Panc1 (cell line): ENCODE measurements around the gene MACROD2. TPM values are rescaled to one million over a fixed set of nuclear protein-coding genes. Genes with fewer than 3 reads are reported as not detected.

Source experiments
- ATAC-seq: fragments of 200-7000 bp; cut with Tn5 transposase; 2 replicates; pipeline ENCODE4 v1.9.1; 2020; ENCODE audit warnings: mild to moderate bottlenecking, moderate library complexity
- BruUV-seq: library from RNA; stranded (reverse); fragments of 400-500 nt; replicated peaks from 2 replicates; lab custom pipeline; 2021; lab: Mats Ljungman, UMichigan
- CTCF ChIA-PET: fragments of 300-600 bp; sonication (Branson Sonifier 250); formaldehyde crosslinking; loops from one replicate; lab custom pipeline; 2022; ENCODE audit warnings: antibody characterized with exemption; lab: Charles Lee
- POLR2A ChIA-PET: fragments of 300-600 bp; sonication (Branson Sonifier 250); formaldehyde crosslinking; loops from one replicate; lab custom pipeline; 2022; ENCODE audit warnings: antibody characterized with exemption; lab: Charles Lee
- DNase-seq: peaks from one replicate; pipeline ENCODE4 v3.0.0-alpha.2; 2010; ENCODE audit warnings: low read depth, low spot score
- H3K27ac ChIP-seq: 2 replicates; pipeline ENCODE4 v1.5.1; 2011; ENCODE audit warnings: mild to moderate bottlenecking, low read length, inconsistent platforms
- H3K27me3 ChIP-seq: fragments of 200-500 bp; sonication (Bioruptor generic); 2 replicates; pipeline ENCODE4 v1.6.0; 2014; ENCODE audit warnings: low read length, inconsistent platforms; ENCODE audit not compliant: control insufficient read depth, insufficient read depth
- H3K36me3 ChIP-seq: fragments of 200-500 bp; sonication (Bioruptor generic); 2 replicates; pipeline ENCODE4 v1.5.1; 2014; ENCODE audit warnings: inconsistent platforms, mild to moderate bottlenecking, low read length, moderate library complexity; ENCODE audit not compliant: control insufficient read depth, insufficient read depth
- H3K4me1 ChIP-seq: 2 replicates; pipeline ENCODE4 v1.5.1; 2011; ENCODE audit warnings: inconsistent platforms, mild to moderate bottlenecking, low read length, moderate library complexity; ENCODE audit not compliant: control insufficient read depth, insufficient read depth
- H3K4me3 ChIP-seq, 2 experiments: 2 replicates each; pipeline ENCODE4 v1.5.1; 2011 to 2012; ENCODE audit warnings: low read depth in 2 of 2, low read length in 2 of 2, mild to moderate bottlenecking in 2 of 2, inconsistent platforms in 1 of 2, moderate library complexity in 1 of 2
- H3K9me3 ChIP-seq: fragments of 200-500 bp; sonication (Bioruptor generic); 2 replicates; pipeline ENCODE4 v1.5.1; 2014; ENCODE audit warnings: low read depth, mild to moderate bottlenecking, inconsistent platforms, low read length, moderate library complexity; ENCODE audit not compliant: control insufficient read depth, insufficient read depth
- POLR2AphosphoS5 ChIP-seq: IDR thresholded peaks from 2 replicates; pipeline ENCODE4 v1.6.1; 2012; ENCODE audit warnings: mild to moderate bottlenecking, low read depth, low read length, moderate library complexity
- SIN3A ChIP-seq: IDR thresholded peaks from 2 replicates; pipeline ENCODE4 v1.6.1; 2012; ENCODE audit warnings: low read depth, mild to moderate bottlenecking, low read length, moderate library complexity, borderline replicate concordance; ENCODE audit not compliant: insufficient read depth
- TCF7L2 ChIP-seq: IDR thresholded peaks from 2 replicates; pipeline ENCODE4 v1.6.1; 2011; ENCODE audit warnings: mild to moderate bottlenecking, low read depth, low read length, inconsistent platforms
- in situ Hi-C: cut with HindIII; loops from 2 replicates; pipeline ENCODE4 v1.10.0; 2016; ENCODE audit warnings: low sequenced_read_pairs, low pct_unique_long_range_greater_than_20kb
- intact Hi-C: fragments of 100-400 bp; cut with micrococcal nuclease; formaldehyde crosslinking; loops from one replicate; pipeline ENCODE4 v1.10.0; 2022; ENCODE audit not compliant: unreplicated experiment
- total RNA-seq: library from RNA; stranded (reverse); gene quantifications from one replicate; pipeline ENCODE4 v1.2.1, GENCODE V29; 2021; ENCODE audit not compliant: unreplicated experiment
- TF ChIP-seq, protein P1 (sequence below): fragments of 450-650 bp; IDR thresholded peaks from 2 replicates; pipeline ENCODE4 v1.5.1; 2017; ENCODE audit warnings: mild to moderate bottlenecking
- TF ChIP-seq, protein P2 (sequence below), 2 experiments: IDR thresholded peaks; 2 replicates each; pipeline ENCODE4 v1.6.1; 2011 to 2012; ENCODE audit warnings: low read depth in 2 of 2, control low read depth in 1 of 2, low read length in 1 of 2, mild to moderate bottlenecking in 1 of 2, moderate library complexity in 1 of 2; ENCODE audit not compliant: insufficient read depth in 1 of 2

The MACROD2 gene
- total RNA-seq, 1 experiment from 2014 or later: 1.2 TPM

GRCh38 chr20:15865553-15865952 lies 1870.2 kb downstream of the MACROD2 start:
- no TSS peak for BruUV-seq
- ChIA-PET POLR2A (no interaction called here), CTCF (no interaction called here)
- H3K36me3 ChIP-seq: no peaks in the 10 kb centered on the region
- ATAC-seq (no peak), DNase-seq (no peak)
- intact Hi-C loops: no loop called here
- H3K4me1 ChIP-seq: no peaks in the 10 kb centered on the region
- no peak overlapping the region for H3K4me3 ChIP-seq
- no peak for TF ChIP-seq TCF7L2
- no peak for TF ChIP-seq POLR2AphosphoS5
- TF ChIP-seq SIN3A: no peak
- TF ChIP-seq, protein P1, sequence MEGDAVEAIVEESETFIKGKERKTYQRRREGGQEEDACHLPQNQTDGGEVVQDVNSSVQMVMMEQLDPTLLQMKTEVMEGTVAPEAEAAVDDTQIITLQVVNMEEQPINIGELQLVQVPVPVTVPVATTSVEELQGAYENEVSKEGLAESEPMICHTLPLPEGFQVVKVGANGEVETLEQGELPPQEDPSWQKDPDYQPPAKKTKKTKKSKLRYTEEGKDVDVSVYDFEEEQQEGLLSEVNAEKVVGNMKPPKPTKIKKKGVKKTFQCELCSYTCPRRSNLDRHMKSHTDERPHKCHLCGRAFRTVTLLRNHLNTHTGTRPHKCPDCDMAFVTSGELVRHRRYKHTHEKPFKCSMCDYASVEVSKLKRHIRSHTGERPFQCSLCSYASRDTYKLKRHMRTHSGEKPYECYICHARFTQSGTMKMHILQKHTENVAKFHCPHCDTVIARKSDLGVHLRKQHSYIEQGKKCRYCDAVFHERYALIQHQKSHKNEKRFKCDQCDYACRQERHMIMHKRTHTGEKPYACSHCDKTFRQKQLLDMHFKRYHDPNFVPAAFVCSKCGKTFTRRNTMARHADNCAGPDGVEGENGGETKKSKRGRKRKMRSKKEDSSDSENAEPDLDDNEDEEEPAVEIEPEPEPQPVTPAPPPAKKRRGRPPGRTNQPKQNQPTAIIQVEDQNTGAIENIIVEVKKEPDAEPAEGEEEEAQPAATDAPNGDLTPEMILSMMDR: no peak
- TF ChIP-seq, protein P2, sequence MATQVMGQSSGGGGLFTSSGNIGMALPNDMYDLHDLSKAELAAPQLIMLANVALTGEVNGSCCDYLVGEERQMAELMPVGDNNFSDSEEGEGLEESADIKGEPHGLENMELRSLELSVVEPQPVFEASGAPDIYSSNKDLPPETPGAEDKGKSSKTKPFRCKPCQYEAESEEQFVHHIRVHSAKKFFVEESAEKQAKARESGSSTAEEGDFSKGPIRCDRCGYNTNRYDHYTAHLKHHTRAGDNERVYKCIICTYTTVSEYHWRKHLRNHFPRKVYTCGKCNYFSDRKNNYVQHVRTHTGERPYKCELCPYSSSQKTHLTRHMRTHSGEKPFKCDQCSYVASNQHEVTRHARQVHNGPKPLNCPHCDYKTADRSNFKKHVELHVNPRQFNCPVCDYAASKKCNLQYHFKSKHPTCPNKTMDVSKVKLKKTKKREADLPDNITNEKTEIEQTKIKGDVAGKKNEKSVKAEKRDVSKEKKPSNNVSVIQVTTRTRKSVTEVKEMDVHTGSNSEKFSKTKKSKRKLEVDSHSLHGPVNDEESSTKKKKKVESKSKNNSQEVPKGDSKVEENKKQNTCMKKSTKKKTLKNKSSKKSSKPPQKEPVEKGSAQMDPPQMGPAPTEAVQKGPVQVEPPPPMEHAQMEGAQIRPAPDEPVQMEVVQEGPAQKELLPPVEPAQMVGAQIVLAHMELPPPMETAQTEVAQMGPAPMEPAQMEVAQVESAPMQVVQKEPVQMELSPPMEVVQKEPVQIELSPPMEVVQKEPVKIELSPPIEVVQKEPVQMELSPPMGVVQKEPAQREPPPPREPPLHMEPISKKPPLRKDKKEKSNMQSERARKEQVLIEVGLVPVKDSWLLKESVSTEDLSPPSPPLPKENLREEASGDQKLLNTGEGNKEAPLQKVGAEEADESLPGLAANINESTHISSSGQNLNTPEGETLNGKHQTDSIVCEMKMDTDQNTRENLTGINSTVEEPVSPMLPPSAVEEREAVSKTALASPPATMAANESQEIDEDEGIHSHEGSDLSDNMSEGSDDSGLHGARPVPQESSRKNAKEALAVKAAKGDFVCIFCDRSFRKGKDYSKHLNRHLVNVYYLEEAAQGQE (IDR thresholded peaks at IDR 0.05; ENCODE audit: insufficient read depth in 1 of 2, low read depth in 2 of 2, low read length in 1 of 2): no peak
- no peaks in the 10 kb centered on the region for H3K27me3 ChIP-seq
- H3K9me3 ChIP-seq: no peaks in the 10 kb centered on the region
- no peak overlapping the region for H3K27ac ChIP-seq
- in situ Hi-C loops: no loop called here

- H3K9me3 ChIP-seq: no peaks in the 10 kb centered on the region
- CTCF ChIA-PET: no interaction called here
- POLR2A ChIA-PET: no interaction called here
- no peak for TF ChIP-seq TCF7L2
- no peak for TF ChIP-seq SIN3A
- TF ChIP-seq, protein P2 (IDR thresholded peaks at IDR 0.05; ENCODE audit: insufficient read depth in 1 of 2, low read depth in 2 of 2, low read length in 1 of 2): no peak
- TF ChIP-seq, protein P1: no peak
- TF ChIP-seq POLR2AphosphoS5: no peak
- intact Hi-C loops (no loop called here), in situ Hi-C loops (no loop called here)
- DNase-seq (no peak), ATAC-seq (no peak)
- H3K36me3 ChIP-seq: no peaks in the 10 kb centered on the region
- H3K4me3 ChIP-seq: no peak overlapping the region
- H3K27ac ChIP-seq: no peak overlapping the region
- no peaks in the 10 kb centered on the region for H3K4me1 ChIP-seq
- no TSS peak for BruUV-seq
- no peaks in the 10 kb centered on the region for H3K27me3 ChIP-seq
These were observed 1871.8 kb downstream of the MACROD2 start for GRCh38 chr20:15866916-15867730.
